Calu3 (cell line): Measurements from ENCODE around the gene ADSS1. TPM values are rescaled to one million over a fixed set of nuclear protein-coding genes. Genes with fewer than 3 reads are reported as not detected.
A peak's percentile ranks its signal among the peaks of the same experiment; 100 is the strongest.

Source experiments
- BruUV-seq: library from RNA; stranded (reverse); fragments of 400-500 nt; replicated peaks from 2 replicates; lab custom pipeline; 2021; lab: Mats Ljungman, UMichigan
- CTCF ChIA-PET: fragments of 300-600 bp; sonication (Branson Sonifier 250); formaldehyde crosslinking; loops from one replicate; lab custom pipeline; 2022; ENCODE audit warnings: antibody characterized with exemption; lab: Charles Lee
- DNase-seq: peaks from one replicate; pipeline ENCODE4 v3.0.0; 2022
- H3K27ac Mint-ChIP-seq: one replicate; pipeline ENCODE4 v1.8.0; 2022; ENCODE audit warnings: mixed read lengths; ENCODE audit not compliant: unreplicated experiment
- H3K27me3 Mint-ChIP-seq: one replicate; pipeline ENCODE4 v1.8.0; 2022; ENCODE audit warnings: mixed read lengths; ENCODE audit not compliant: unreplicated experiment
- H3K36me3 Mint-ChIP-seq: one replicate; pipeline ENCODE4 v1.8.0; 2022; ENCODE audit warnings: mild to moderate bottlenecking, moderate library complexity, mixed read lengths; ENCODE audit not compliant: insufficient read depth, unreplicated experiment
- H3K4me1 Mint-ChIP-seq: one replicate; pipeline ENCODE4 v1.8.0; 2022; ENCODE audit warnings: mild to moderate bottlenecking, low read depth, mixed read lengths; ENCODE audit not compliant: unreplicated experiment
- H3K4me3 Mint-ChIP-seq: one replicate; pipeline ENCODE4 v1.8.0; 2022; ENCODE audit warnings: mild to moderate bottlenecking, low read depth, moderate library complexity, mixed read lengths; ENCODE audit not compliant: unreplicated experiment
- H3K9me3 Mint-ChIP-seq: one replicate; pipeline ENCODE4 v1.8.0; 2022; ENCODE audit warnings: low read depth, mixed read lengths; ENCODE audit not compliant: unreplicated experiment
- CTCF ChIP-seq: fragments of 200-600 bp; IDR thresholded peaks from one replicate; pipeline ENCODE4 v1.8.0; 2022; ENCODE audit warnings: antibody characterized with exemption; ENCODE audit not compliant: unreplicated experiment
- intact Hi-C: fragments of 100-400 bp; cut with micrococcal nuclease; formaldehyde crosslinking; loops from one replicate; pipeline ENCODE4 v1.10.0; 2022; ENCODE audit not compliant: unreplicated experiment
- total RNA-seq: library from RNA; stranded (reverse); gene quantifications from 2 replicates; pipeline ENCODE4 v1.2.3, GENCODE V29; 2022

The ADSS1 gene
- total RNA-seq, 1 experiment from 2014 or later = 8.6 TPM

GRCh38 chr14:104680056-104680805 is 43.8 kb upstream of the ADSS1 start:
- no peak for TF ChIP-seq CTCF
- CTCF ChIA-PET = interaction anchor here (1.0 to 4.0 kb wide), 5 partner anchors 9 to 116 kb away, joined by 3 to 47 read pairs (median 4); partner anchors contain the start of gene INF2
- peak overlapping the region; percentile 99 for H3K27ac Mint-ChIP-seq
- peaks cover 45% of the 10 kb centered on the region for H3K36me3 Mint-ChIP-seq
- DNase-seq = peak; percentile 74
- BruUV-seq = no TSS peak
- H3K4me3 Mint-ChIP-seq = peak overlapping the region; percentile 76
- intact Hi-C loops = loop anchor here (2.0 to 5.0 kb wide), 2 partner anchors 13 to 33 kb away; no protein-coding TSS in a partner anchor
- peaks cover 68% of the 10 kb centered on the region for H3K4me1 Mint-ChIP-seq
- no peaks in the 10 kb centered on the region for H3K27me3 Mint-ChIP-seq
- no peaks in the 10 kb centered on the region for H3K9me3 Mint-ChIP-seq

GRCh38 chr14:104680806-104681688 is 43.0 kb upstream of the ADSS1 start:
- intact Hi-C loops = loop anchor here (2.0 to 5.0 kb wide), 2 partner anchors 14 to 34 kb away; no protein-coding TSS in a partner anchor
- Mint-ChIP-seq H3K4me3 (peak overlapping the region; percentile 76), H3K9me3 (no peaks in the 10 kb centered on the region), H3K27ac (peak overlapping the region; percentile 99), H3K36me3 (peaks cover 40% of the 10 kb centered on the region), H3K27me3 (no peaks in the 10 kb centered on the region), H3K4me1 (peaks cover 73% of the 10 kb centered on the region)
- CTCF ChIA-PET = interaction anchor here (0.6 to 4.0 kb wide), 7 partner anchors 8 to 35 kb away, joined by 3 to 47 read pairs (median 5); partner anchors contain the start of gene INF2
- TF ChIP-seq CTCF = no peak
- peak; percentile 74 for DNase-seq
- BruUV-seq = TSS peak; percentile 73

- no peak for TF ChIP-seq CTCF
- Mint-ChIP-seq H3K27ac (peak overlapping the region; percentile 99), H3K9me3 (no peaks in the 10 kb centered on the region), H3K27me3 (no peaks in the 10 kb centered on the region), H3K4me3 (peak overlapping the region; percentile 76), H3K36me3 (peaks cover 40% of the 10 kb centered on the region), H3K4me1 (peaks cover 79% of the 10 kb centered on the region)
- CTCF ChIA-PET = interaction anchor here (0.7 to 4.0 kb wide), 6 partner anchors 8 to 31 kb away, joined by 3 to 47 read pairs (median 5); no protein-coding TSS in a partner anchor
- intact Hi-C loops = loop anchor here (2.0 to 5.0 kb wide), 2 partner anchors 15 to 34 kb away; no protein-coding TSS in a partner anchor
- no TSS peak for BruUV-seq
- DNase-seq = peak; percentile 85
Observed at GRCh38 chr14:104681689-104682074, 42.3 kb upstream of the ADSS1 start.

GRCh38 chr14:104682107-104682593 is 41.9 kb upstream of the ADSS1 start:
- Mint-ChIP-seq H3K36me3 (peaks cover 44% of the 10 kb centered on the region), H3K27ac (peak overlapping the region; percentile 99), H3K4me3 (peak overlapping the region; percentile 76), H3K4me1 (peaks cover 84% of the 10 kb centered on the region), H3K9me3 (no peaks in the 10 kb centered on the region), H3K27me3 (no peaks in the 10 kb centered on the region)
- intact Hi-C loops = loop anchor here (5.0 kb wide), 1 partner anchor 35 kb away; no protein-coding TSS in a partner anchor
- no TSS peak for BruUV-seq
- TF ChIP-seq CTCF = no peak
- CTCF ChIA-PET = interaction anchor here (0.7 to 4.0 kb wide), 7 partner anchors 9 to 31 kb away, joined by 3 to 47 read pairs (median 5); no protein-coding TSS in a partner anchor
- DNase-seq = peak; percentile 36
